ENCODE data around the gene GSAP. TPM values are rescaled to one million over a fixed set of nuclear protein-coding genes. Genes with fewer than 3 reads are reported as not detected.
"Not testable (repeated sequence)": the region's sequence is repeated elsewhere in the genome, so short reads cannot be mapped to it uniquely, and the experiment has no call there.

Gene GSAP
- total RNA-seq, 2 donors from 2014 or later: 3.7 to 7.7 TPM

DNA sequence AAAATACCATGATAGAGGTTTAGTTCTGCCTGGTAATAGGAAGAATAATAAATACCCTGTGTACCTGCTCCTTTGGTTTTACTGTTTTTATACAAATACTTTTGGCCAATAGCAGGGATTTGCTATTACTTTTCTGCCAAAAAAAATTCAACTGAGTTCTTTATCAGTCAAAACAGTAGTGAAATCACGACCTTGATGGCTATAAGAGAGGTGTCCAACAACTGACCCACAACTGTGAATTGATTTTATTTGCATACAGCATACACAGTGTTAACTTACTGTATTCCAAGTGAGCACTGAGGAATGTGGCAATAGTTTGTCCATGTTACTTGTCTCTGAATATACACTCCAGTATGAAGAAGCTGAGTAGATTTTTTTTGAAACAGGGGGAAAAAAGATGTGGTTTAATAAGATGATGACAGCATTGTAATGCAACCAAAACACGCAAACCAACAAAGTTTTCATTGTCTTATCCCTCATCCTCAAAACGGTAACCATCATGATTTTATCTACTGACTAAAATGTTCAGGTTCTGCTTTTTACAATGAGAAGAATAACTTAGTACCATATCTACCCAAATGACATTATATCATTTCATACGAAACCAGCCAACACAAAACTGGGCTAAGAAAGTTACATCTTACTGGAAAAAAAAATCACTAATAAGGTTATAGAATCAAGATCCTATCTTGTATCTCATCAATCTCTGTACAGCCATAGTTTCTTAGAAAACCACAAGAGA lies 63.3 kb downstream of the GSAP start:
- intact Hi-C loops (cut with DNase I): no loop called here
- Histone ChIP-seq H3K36me3 (no peaks in the 10 kb centered on the region), H3K27ac (no peak overlapping the region), H3K4me1 (no peaks in the 10 kb centered on the region), H3K4me3 (no peak overlapping the region), H3K9ac (ENCODE audit: low read depth in 2 of 2, low read length in 2 of 2) (no peak overlapping the region), H3K9me3 (no peaks in the 10 kb centered on the region), H3K27me3 (no peaks in the 10 kb centered on the region)
- TF ChIP-seq, protein P1, sequence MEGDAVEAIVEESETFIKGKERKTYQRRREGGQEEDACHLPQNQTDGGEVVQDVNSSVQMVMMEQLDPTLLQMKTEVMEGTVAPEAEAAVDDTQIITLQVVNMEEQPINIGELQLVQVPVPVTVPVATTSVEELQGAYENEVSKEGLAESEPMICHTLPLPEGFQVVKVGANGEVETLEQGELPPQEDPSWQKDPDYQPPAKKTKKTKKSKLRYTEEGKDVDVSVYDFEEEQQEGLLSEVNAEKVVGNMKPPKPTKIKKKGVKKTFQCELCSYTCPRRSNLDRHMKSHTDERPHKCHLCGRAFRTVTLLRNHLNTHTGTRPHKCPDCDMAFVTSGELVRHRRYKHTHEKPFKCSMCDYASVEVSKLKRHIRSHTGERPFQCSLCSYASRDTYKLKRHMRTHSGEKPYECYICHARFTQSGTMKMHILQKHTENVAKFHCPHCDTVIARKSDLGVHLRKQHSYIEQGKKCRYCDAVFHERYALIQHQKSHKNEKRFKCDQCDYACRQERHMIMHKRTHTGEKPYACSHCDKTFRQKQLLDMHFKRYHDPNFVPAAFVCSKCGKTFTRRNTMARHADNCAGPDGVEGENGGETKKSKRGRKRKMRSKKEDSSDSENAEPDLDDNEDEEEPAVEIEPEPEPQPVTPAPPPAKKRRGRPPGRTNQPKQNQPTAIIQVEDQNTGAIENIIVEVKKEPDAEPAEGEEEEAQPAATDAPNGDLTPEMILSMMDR (IDR thresholded peaks at IDR 0.05): no peak
- DNase-seq: no peak

DNA sequence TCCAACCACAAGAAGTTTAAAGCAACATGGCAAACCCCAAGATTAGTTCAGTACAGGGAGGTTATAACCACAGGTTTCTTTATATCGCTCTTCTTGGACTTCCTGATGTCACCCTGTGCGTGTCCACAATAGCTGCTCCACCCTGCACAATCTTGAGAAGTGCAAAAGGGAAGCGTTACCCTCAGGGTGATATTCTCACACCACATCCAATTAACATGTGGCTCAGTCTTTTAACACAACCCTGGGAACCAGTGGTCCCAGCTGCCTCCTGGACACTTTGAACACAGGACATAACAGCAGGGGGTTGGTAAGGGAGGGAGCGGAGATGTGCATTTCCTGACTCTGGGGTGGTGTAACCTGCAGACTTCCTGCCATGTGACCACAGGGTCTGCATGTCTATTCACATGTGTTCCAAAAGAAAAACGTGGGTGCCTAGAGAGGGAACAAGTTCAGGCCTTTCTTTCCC lies 64.6 kb downstream of the GSAP start:
- H3K9me3 ChIP-seq: no peaks in the 10 kb centered on the region
- no peak overlapping the region for H3K27ac ChIP-seq
- TF ChIP-seq, protein P1 (IDR thresholded peaks at IDR 0.05): no peak
- intact Hi-C loops (cut with DNase I): no loop called here
- H3K27me3 ChIP-seq: no peaks in the 10 kb centered on the region
- H3K9ac ChIP-seq (ENCODE audit: low read depth in 2 of 2, low read length in 2 of 2): no peak overlapping the region
- H3K4me3 ChIP-seq: no peak overlapping the region
- no peaks in the 10 kb centered on the region for H3K36me3 ChIP-seq
- no peak for DNase-seq
- H3K4me1 ChIP-seq: no peaks in the 10 kb centered on the region

DNA sequence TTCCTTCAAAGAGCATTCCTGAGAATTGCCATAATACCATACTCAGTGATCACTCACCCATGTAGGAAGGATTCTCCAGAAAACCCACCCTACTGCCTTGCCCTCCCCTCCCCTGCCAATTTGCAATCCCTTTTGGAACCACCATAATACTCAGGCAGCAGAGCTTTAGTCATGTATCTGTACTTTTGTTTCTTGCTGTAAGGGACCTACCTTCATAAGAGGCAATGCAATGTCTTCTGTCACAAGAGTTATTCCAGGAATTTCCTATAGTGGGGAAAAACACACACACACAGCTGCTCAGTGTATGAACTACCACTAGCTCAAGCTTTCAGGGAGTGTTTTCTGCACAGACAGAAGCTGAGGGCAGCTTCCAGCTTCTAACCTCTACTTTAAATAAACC lies 67.0 kb downstream of the GSAP start:
- Histone ChIP-seq H3K36me3 (no peaks in the 10 kb centered on the region), H3K9ac (ENCODE audit: low read depth in 2 of 2, low read length in 2 of 2) (no peak overlapping the region), H3K27ac (no peak overlapping the region), H3K4me3 (no peak overlapping the region), H3K27me3 (no peaks in the 10 kb centered on the region), H3K9me3 (no peaks in the 10 kb centered on the region), H3K4me1 (no peaks in the 10 kb centered on the region)
- intact Hi-C loops (cut with DNase I): no loop called here
- no peak for DNase-seq
- TF ChIP-seq, protein P1 (IDR thresholded peaks at IDR 0.05): no peak

DNA sequence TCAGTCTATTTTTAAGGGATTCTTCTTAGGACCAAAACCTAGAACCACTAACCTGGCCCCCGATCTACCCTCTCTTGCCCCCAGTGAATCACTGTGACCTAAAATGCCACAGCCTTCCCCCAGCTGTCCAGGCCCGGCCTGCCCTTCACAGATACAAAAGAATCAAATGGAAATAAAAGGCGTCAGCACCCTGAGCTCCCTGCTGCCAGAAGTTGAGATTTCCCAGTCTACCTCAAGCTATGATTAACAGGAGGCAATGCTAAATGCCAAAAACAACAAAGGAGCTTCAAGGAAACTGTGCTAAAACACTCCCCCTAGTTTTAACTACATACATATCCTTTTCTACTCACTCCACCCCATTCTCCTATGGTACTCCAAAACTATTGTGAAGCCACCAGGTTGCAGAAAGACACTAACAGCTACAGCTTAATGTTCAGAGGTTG lies 67.8 kb downstream of the GSAP start:
- no peaks in the 10 kb centered on the region for H3K27me3 ChIP-seq
- H3K4me1 ChIP-seq: no peaks in the 10 kb centered on the region
- TF ChIP-seq, protein P1 (IDR thresholded peaks at IDR 0.05): no peak
- intact Hi-C loops (cut with DNase I): no loop called here
- no peak overlapping the region for H3K27ac ChIP-seq
- no peak overlapping the region for H3K9ac ChIP-seq (ENCODE audit: low read depth in 2 of 2, low read length in 2 of 2)
- H3K36me3 ChIP-seq: no peaks in the 10 kb centered on the region
- no peaks in the 10 kb centered on the region for H3K9me3 ChIP-seq
- DNase-seq: no peak
- no peak overlapping the region for H3K4me3 ChIP-seq

DNA sequence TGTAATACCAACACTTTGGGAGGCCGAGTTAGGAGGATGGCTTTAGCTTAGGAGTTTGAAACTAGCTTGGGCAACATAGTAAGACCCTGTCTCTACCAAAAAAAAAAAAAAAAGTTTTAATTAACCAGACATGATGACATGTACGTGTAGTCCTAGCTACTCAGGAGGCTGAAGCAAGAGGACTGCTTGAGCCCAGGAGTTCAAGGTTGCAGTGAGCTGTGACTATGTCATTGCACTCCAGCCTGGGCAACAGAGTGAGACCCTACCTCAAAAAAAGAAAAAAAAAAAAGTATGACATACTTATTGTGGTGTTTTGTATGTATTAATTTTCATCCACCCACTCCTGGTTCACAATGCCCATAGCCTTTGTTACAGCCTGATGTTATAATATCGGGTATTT lies 69.7 kb downstream of the GSAP start:
- intact Hi-C loops (cut with DNase I): no loop called here
- DNase-seq: no peak
- no peaks in the 10 kb centered on the region for H3K9me3 ChIP-seq

DNA sequence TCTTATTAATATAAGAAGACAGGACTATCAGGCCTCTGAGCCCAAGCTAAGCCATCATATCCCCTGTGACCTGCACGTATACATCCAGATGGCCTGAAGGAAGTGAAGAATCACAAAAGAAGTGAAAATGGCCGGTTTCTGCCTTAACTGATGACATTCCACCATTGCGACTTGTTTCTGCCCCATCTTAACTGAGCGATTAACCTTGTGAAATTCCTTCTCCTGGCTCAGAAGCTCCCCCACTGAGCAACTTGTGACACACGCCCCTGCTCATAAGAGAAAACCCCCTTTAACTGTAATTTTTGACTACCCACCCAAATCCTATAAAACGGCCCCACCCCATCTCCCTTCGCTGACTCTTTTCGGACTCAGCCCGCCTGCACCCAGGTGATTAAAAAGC lies 70.7 kb downstream of the GSAP start:
- H3K9me3 ChIP-seq; H3K9ac ChIP-seq (ENCODE audit: low read depth in 2 of 2, low read length in 2 of 2); DNase-seq; H3K27me3 ChIP-seq; H3K4me3 ChIP-seq; H3K4me1 ChIP-seq; intact Hi-C loops (cut with DNase I); H3K27ac ChIP-seq; H3K36me3 ChIP-seq: not testable (repeated sequence)

More for the DNA sequence above, 69.7 kb downstream of the GSAP start:
- Histone ChIP-seq H3K27me3 (no peaks in the 10 kb centered on the region), H3K4me3 (no peak overlapping the region), H3K9ac (ENCODE audit: low read depth in 2 of 2, low read length in 2 of 2) (no peak overlapping the region), H3K4me1 (no peaks in the 10 kb centered on the region), H3K27ac (no peak overlapping the region), H3K36me3 (no peaks in the 10 kb centered on the region)
- TF ChIP-seq, protein P1 (IDR thresholded peaks at IDR 0.05): no peak

Data from colonic mucosa (tissue), 4 donors.